AG09309 (cell line): ENCODE data around the gene UBASH3B.

ENCODE experiments used
- DNase-seq: peaks from one replicate; pipeline ENCODE4 v3.0.0-alpha.2; 2010; ENCODE audit warnings: low read depth
- H3K4me3 ChIP-seq: 2 replicates; pipeline ENCODE4 v1.5.1; 2011; ENCODE audit warnings: mild to moderate bottlenecking, low read depth, low read length, moderate library complexity; ENCODE audit not compliant: control insufficient read depth
- CTCF ChIP-seq: IDR thresholded peaks from 2 replicates; pipeline ENCODE4 v1.5.1; 2011; ENCODE audit warnings: mild to moderate bottlenecking, low read depth, low read length, inconsistent platforms; ENCODE audit not compliant: insufficient read depth, control insufficient read depth; ENCODE audit errors: missing control alignments

Gene UBASH3B

GRCh38 chr11:122672892-122673291, 17.4 kb downstream of the UBASH3B start:
- no peak for DNase-seq
- H3K4me3 ChIP-seq, result no peak overlapping the region
- no peak for TF ChIP-seq CTCF

- DNase-seq, result no peak
- TF ChIP-seq CTCF, result no peak
- no peak overlapping the region for H3K4me3 ChIP-seq
Observed at GRCh38 chr11:122673701-122674100, 18.2 kb downstream of the UBASH3B start.

- H3K4me3 ChIP-seq, result no peak overlapping the region
- no peak for TF ChIP-seq CTCF
- no peak for DNase-seq
Observed at GRCh38 chr11:122676638-122677037, 21.1 kb downstream of the UBASH3B start.

- H3K4me3 ChIP-seq, result no peak overlapping the region
- no peak for DNase-seq
- TF ChIP-seq CTCF, result no peak
Observed at GRCh38 chr11:122677256-122677655, 21.7 kb downstream of the UBASH3B start.

GRCh38 chr11:122678406-122678805, 22.9 kb downstream of the UBASH3B start:
- no peak for TF ChIP-seq CTCF
- DNase-seq, result no peak
- no peak overlapping the region for H3K4me3 ChIP-seq

GRCh38 chr11:122679466-122679865, 23.9 kb downstream of the UBASH3B start:
- TF ChIP-seq CTCF, result no peak
- H3K4me3 ChIP-seq, result no peak overlapping the region
- DNase-seq, result no peak

GRCh38 chr11:122681070-122681469, 25.5 kb downstream of the UBASH3B start:
- no peak for TF ChIP-seq CTCF
- DNase-seq, result no peak
- H3K4me3 ChIP-seq, result no peak overlapping the region
